ENCODE data around the gene CDH23. TPM values are rescaled to one million over a fixed set of nuclear protein-coding genes. Genes with fewer than 3 reads are reported as not detected.

Gene CDH23
- total and polyA plus RNA-seq, 4 experiments from 2014 or later = 1.8 to 5.4 (median 3.6) TPM

GRCh38 chr10:71616817-71617654 lies 220.3 kb downstream of the CDH23 start:
- peak overlapping the region in 2 of 7 donors; percentile 1 to 36 for H3K27ac Mint-ChIP-seq
- Histone ChIP-seq H3K36me3 (ENCODE audit: insufficient read depth, low read length) (no peaks in the 10 kb centered on the region), H3K4me1 (ENCODE audit: insufficient read depth, low read length) (no peaks in the 10 kb centered on the region), H3K27me3 (ENCODE audit: insufficient read depth, low read length) (no peaks in the 10 kb centered on the region), H3K4me3 (ENCODE audit: low read length in 2 of 2) (no peak overlapping the region), H3K27ac (ENCODE audit: low read depth, low read length) (no peak overlapping the region), H3K9me3 (ENCODE audit: control insufficient read depth in 1 of 2, low read length in 2 of 2) (no peaks in the 10 kb centered on the region)
- H3K4me3 Mint-ChIP-seq = no peak overlapping the region
- H3K9me3 Mint-ChIP-seq = no peaks in the 10 kb centered on the region
- peaks cover 2% of the 10 kb centered on the region in 2 donors for H3K27me3 Mint-ChIP-seq
- no peak for DNase-seq
- POLR2A ChIA-PET (ENCODE audit: partially characterized antibody) = no interaction called here
- H3K4me1 Mint-ChIP-seq = no peaks in the 10 kb centered on the region
- no peaks in the 10 kb centered on the region for H3K36me3 Mint-ChIP-seq
- CTCF ChIA-PET (ENCODE audit: partially characterized antibody) = no interaction called here
- intact Hi-C loops (cut with micrococcal nuclease) = no loop called here

GRCh38 chr10:71618176-71618575 lies 221.5 kb downstream of the CDH23 start:
- Mint-ChIP-seq H3K27me3 (no peaks in the 10 kb centered on the region), H3K36me3 (no peaks in the 10 kb centered on the region), H3K4me1 (no peaks in the 10 kb centered on the region), H3K9me3 (peaks cover 0 to 1% (median 0%) of the 10 kb centered on the region in 8 donors), H3K27ac (peak overlapping the region in 1 of 7 donors; percentile 29), H3K4me3 (no peak overlapping the region)
- DNase-seq = no peak
- ChIA-PET POLR2A (ENCODE audit: partially characterized antibody) (no interaction called here), CTCF (ENCODE audit: partially characterized antibody) (no interaction called here)
- Histone ChIP-seq H3K27ac (ENCODE audit: low read depth, low read length) (no peak overlapping the region), H3K4me3 (ENCODE audit: low read length in 2 of 2) (no peak overlapping the region), H3K36me3 (ENCODE audit: insufficient read depth, low read length) (no peaks in the 10 kb centered on the region), H3K4me1 (ENCODE audit: insufficient read depth, low read length) (no peaks in the 10 kb centered on the region), H3K9me3 (ENCODE audit: control insufficient read depth in 1 of 2, low read length in 2 of 2) (no peaks in the 10 kb centered on the region), H3K27me3 (ENCODE audit: insufficient read depth, low read length) (no peaks in the 10 kb centered on the region)
- intact Hi-C loops (cut with micrococcal nuclease) = no loop called here

- H3K4me3 ChIP-seq (ENCODE audit: low read length in 2 of 2) = no peak overlapping the region
- H3K27me3 ChIP-seq (ENCODE audit: insufficient read depth, low read length) = no peaks in the 10 kb centered on the region
- CTCF ChIA-PET (ENCODE audit: partially characterized antibody) = no interaction called here
- POLR2A ChIA-PET (ENCODE audit: partially characterized antibody) = no interaction called here
- H3K27ac Mint-ChIP-seq = peak overlapping the region in 1 of 7 donors; percentile 63
- no peak overlapping the region for H3K27ac ChIP-seq (ENCODE audit: low read depth, low read length)
- no peaks in the 10 kb centered on the region for H3K36me3 ChIP-seq (ENCODE audit: insufficient read depth, low read length)
- no peaks in the 10 kb centered on the region for H3K4me1 Mint-ChIP-seq
- no peaks in the 10 kb centered on the region for H3K4me1 ChIP-seq (ENCODE audit: insufficient read depth, low read length)
- no peaks in the 10 kb centered on the region for H3K9me3 ChIP-seq (ENCODE audit: control insufficient read depth in 1 of 2, low read length in 2 of 2)
- H3K4me3 Mint-ChIP-seq = no peak overlapping the region
- no peaks in the 10 kb centered on the region for H3K27me3 Mint-ChIP-seq
- H3K36me3 Mint-ChIP-seq = no peaks in the 10 kb centered on the region
- peaks cover 0 to 1% (median 0%) of the 10 kb centered on the region in 8 donors for H3K9me3 Mint-ChIP-seq
- no peak for DNase-seq
- intact Hi-C loops (cut with micrococcal nuclease) = no loop called here
Observed at GRCh38 chr10:71618598-71618997, 221.9 kb downstream of the CDH23 start.

DNA sequence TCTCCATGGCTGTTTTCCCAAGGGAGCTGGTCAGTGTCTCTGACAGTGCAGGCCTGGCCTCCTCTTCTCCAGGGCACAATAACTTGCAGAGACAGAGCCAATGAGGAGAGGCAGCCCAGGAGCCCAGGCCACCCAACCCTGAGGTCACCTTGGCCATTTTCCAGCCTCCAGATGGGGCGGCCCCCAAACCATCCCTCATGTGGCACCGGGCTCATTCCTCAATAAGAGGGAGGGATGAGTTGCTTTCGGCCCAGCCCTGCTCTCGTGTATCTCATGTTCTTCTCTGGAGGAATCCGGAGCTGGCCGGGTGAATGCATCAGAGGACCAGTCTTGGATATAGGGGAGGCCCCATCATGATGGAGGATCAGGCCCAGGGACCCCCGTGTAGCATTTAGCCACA lies 223.9 kb downstream of the CDH23 start:
- Mint-ChIP-seq H3K4me3 (no peak overlapping the region), H3K9me3 (peaks cover 0 to 1% (median 0%) of the 10 kb centered on the region in 8 donors), H3K36me3 (no peaks in the 10 kb centered on the region), H3K27ac (peak overlapping the region in 1 of 7 donors; percentile 80), H3K4me1 (no peaks in the 10 kb centered on the region), H3K27me3 (no peaks in the 10 kb centered on the region)
- no peak for DNase-seq
- CTCF ChIA-PET (ENCODE audit: partially characterized antibody) = no interaction called here
- H3K4me3 ChIP-seq (ENCODE audit: low read length in 2 of 2) = no peak overlapping the region
- no peaks in the 10 kb centered on the region for H3K9me3 ChIP-seq (ENCODE audit: control insufficient read depth in 1 of 2, low read length in 2 of 2)
- H3K36me3 ChIP-seq (ENCODE audit: insufficient read depth, low read length) = no peaks in the 10 kb centered on the region
- POLR2A ChIA-PET (ENCODE audit: partially characterized antibody) = no interaction called here
- intact Hi-C loops (cut with micrococcal nuclease) = no loop called here
- no peaks in the 10 kb centered on the region for H3K4me1 ChIP-seq (ENCODE audit: insufficient read depth, low read length)
- H3K27me3 ChIP-seq (ENCODE audit: insufficient read depth, low read length) = no peaks in the 10 kb centered on the region
- no peak overlapping the region for H3K27ac ChIP-seq (ENCODE audit: low read depth, low read length)

DNA sequence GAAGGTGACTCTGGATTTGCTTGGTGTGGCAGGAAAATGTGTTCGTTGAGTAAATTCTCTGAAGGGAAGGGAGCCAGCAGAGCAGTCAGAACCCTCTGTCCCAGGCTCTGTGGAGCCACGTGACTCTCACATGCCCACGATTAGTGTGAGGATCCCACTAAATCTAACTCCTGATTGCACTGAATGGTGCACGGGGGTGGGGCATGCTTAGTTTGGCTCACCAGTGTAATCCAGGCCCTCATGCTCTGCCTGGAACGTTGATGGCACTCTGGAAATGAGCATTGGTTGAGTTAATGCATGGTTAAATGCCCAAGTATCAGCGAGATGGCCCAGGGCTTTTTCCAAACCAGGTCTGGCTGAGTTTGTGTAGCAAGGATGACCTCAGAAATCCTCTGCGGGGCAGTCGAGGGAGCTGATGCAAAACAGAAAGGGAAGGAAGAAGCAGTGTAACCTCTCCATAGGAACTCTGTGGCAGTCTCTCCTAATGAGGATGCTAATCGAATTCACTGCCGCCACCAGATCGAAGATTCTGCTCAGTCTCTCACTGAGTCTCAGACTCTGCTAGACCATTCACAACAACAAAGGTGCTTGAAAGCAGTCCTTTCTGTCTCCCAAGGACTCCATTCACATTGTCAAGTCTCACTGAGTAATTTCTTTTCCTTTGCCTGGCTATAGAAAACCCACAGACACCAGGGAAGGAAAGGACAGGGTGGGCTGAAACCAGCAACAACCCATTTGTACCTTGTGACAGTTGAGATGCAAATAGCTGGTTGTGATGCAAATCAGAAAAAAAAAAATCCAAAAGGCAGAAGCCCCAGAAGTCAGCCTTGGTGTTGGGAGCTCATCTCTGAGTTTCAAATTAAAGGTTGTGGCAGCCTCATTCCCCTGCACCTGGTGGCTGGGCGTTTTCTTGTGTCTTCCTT lies 224.8 kb downstream of the CDH23 start:
- Histone ChIP-seq H3K4me1 (ENCODE audit: insufficient read depth, low read length) (no peaks in the 10 kb centered on the region), H3K9me3 (ENCODE audit: control insufficient read depth in 1 of 2, low read length in 2 of 2) (no peaks in the 10 kb centered on the region), H3K4me3 (ENCODE audit: low read length in 2 of 2) (no peak overlapping the region), H3K27ac (ENCODE audit: low read depth, low read length) (no peak overlapping the region), H3K36me3 (ENCODE audit: insufficient read depth, low read length) (no peaks in the 10 kb centered on the region), H3K27me3 (ENCODE audit: insufficient read depth, low read length) (no peaks in the 10 kb centered on the region)
- CTCF ChIA-PET (ENCODE audit: partially characterized antibody) = no interaction called here
- no peaks in the 10 kb centered on the region for H3K4me1 Mint-ChIP-seq
- no peak overlapping the region for H3K27ac Mint-ChIP-seq
- peaks cover 0 to 1% (median 0%) of the 10 kb centered on the region in 8 donors for H3K9me3 Mint-ChIP-seq
- H3K27me3 Mint-ChIP-seq = no peaks in the 10 kb centered on the region
- POLR2A ChIA-PET (ENCODE audit: partially characterized antibody) = no interaction called here
- no peak overlapping the region for H3K4me3 Mint-ChIP-seq
- intact Hi-C loops (cut with micrococcal nuclease) = no loop called here
- H3K36me3 Mint-ChIP-seq = no peaks in the 10 kb centered on the region
- DNase-seq = no peak

GRCh38 chr10:71622154-71622526 lies 225.4 kb downstream of the CDH23 start:
- Mint-ChIP-seq H3K9me3 (peaks cover 0 to 1% (median 0%) of the 10 kb centered on the region in 8 donors), H3K27ac (no peak overlapping the region), H3K4me1 (no peaks in the 10 kb centered on the region), H3K36me3 (no peaks in the 10 kb centered on the region), H3K27me3 (peaks cover 0 to 2% of the 10 kb centered on the region in 2 donors), H3K4me3 (no peak overlapping the region)
- no peak overlapping the region for H3K27ac ChIP-seq (ENCODE audit: low read depth, low read length)
- no peaks in the 10 kb centered on the region for H3K9me3 ChIP-seq (ENCODE audit: control insufficient read depth in 1 of 2, low read length in 2 of 2)
- H3K36me3 ChIP-seq (ENCODE audit: insufficient read depth, low read length) = no peaks in the 10 kb centered on the region
- no peaks in the 10 kb centered on the region for H3K27me3 ChIP-seq (ENCODE audit: insufficient read depth, low read length)
- DNase-seq = no peak
- ChIA-PET POLR2A (ENCODE audit: partially characterized antibody) (no interaction called here), CTCF (ENCODE audit: partially characterized antibody) (no interaction called here)
- intact Hi-C loops (cut with micrococcal nuclease) = no loop called here
- H3K4me1 ChIP-seq (ENCODE audit: insufficient read depth, low read length) = no peaks in the 10 kb centered on the region
- H3K4me3 ChIP-seq (ENCODE audit: low read length in 2 of 2) = no peak overlapping the region

- Histone ChIP-seq H3K4me3 (ENCODE audit: low read length in 2 of 2) (no peak overlapping the region), H3K27me3 (ENCODE audit: insufficient read depth, low read length) (no peaks in the 10 kb centered on the region), H3K36me3 (ENCODE audit: insufficient read depth, low read length) (no peaks in the 10 kb centered on the region), H3K9me3 (ENCODE audit: control insufficient read depth in 1 of 2, low read length in 2 of 2) (no peaks in the 10 kb centered on the region), H3K4me1 (ENCODE audit: insufficient read depth, low read length) (no peaks in the 10 kb centered on the region), H3K27ac (ENCODE audit: low read depth, low read length) (no peak overlapping the region)
- no peak overlapping the region for H3K4me3 Mint-ChIP-seq
- no peaks in the 10 kb centered on the region for H3K4me1 Mint-ChIP-seq
- intact Hi-C loops (cut with micrococcal nuclease) = no loop called here
- CTCF ChIA-PET (ENCODE audit: partially characterized antibody) = interaction anchor here (1.6 kb wide), 1 partner anchor 13 kb away, joined by 5 read pairs; no protein-coding TSS in a partner anchor
- DNase-seq = no peak
- peaks cover 0 to 2% of the 10 kb centered on the region in 2 donors for H3K27me3 Mint-ChIP-seq
- H3K36me3 Mint-ChIP-seq = no peaks in the 10 kb centered on the region
- POLR2A ChIA-PET (ENCODE audit: partially characterized antibody) = no interaction called here
- no peak overlapping the region for H3K27ac Mint-ChIP-seq
- H3K9me3 Mint-ChIP-seq = peaks cover 0 to 1% (median 0%) of the 10 kb centered on the region in 8 donors
Observed at GRCh38 chr10:71622616-71623015, 225.9 kb downstream of the CDH23 start.

Measured in CD4-positive, alpha-beta memory T cell (primary cell).